ENCODE results near the gene SEMA5B.
A peak's percentile ranks its signal among the peaks of the same experiment; 100 is the strongest.

The SEMA5B gene

DNA sequence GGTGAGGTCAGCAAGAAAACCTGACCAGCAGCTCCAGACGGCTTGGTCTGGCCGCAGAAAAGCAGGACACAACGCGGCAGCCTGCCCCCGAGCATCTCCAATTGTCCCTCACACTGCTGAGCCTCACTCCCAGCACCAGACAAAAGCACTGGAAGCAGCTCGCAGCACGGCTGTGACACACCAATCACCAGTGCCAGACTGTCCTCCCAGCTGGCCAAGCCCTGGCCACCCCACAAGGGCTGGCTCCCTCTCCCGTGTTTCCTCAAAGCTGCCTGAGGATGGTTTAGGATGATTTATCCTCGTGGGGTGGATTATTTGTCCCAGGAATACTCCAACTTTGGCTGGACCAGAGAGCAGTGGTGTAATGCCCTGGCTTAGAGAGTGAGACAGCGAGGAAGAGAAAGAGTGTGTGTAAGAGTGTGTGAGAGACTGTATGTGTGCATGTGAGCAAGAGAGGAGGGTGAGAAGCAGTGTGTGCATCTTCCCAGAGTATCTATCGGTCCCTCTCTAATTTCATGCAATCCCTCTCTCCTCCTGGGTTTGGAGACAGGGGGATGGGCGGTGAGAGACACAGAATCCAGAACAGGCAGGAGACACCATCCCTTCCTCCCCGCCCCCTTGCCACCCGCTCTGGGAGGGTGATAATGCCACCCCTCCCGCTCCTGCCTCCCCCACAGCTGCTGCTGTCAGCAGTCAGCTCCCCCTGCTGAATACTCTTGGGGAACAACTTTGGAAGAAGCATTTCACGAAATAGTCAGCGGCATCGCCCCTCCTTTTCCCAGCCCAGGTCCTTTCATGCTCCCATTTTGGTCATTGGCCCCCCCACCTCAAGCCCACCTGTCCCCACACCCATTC is 34.2 kb downstream of the SEMA5B start:
- no peak for DNase-seq

- DNase-seq = no peak
Observed at GRCh38 chr3:122992676-122993075, 34.9 kb downstream of the SEMA5B start.

- DNase-seq = no peak
Observed at GRCh38 chr3:122992133-122992532, 35.4 kb downstream of the SEMA5B start.

- DNase-seq = no peak
Observed at GRCh38 chr3:122991236-122991985, 36.2 kb downstream of the SEMA5B start.

- DNase-seq = no peak
Observed at GRCh38 chr3:122989856-122990575, 37.5 kb downstream of the SEMA5B start.

- no peak for DNase-seq
Observed at GRCh38 chr3:122988508-122988907, 39.1 kb downstream of the SEMA5B start.

GRCh38 chr3:122987736-122988319 is 39.7 kb downstream of the SEMA5B start:
- DNase-seq = no peak

DNA sequence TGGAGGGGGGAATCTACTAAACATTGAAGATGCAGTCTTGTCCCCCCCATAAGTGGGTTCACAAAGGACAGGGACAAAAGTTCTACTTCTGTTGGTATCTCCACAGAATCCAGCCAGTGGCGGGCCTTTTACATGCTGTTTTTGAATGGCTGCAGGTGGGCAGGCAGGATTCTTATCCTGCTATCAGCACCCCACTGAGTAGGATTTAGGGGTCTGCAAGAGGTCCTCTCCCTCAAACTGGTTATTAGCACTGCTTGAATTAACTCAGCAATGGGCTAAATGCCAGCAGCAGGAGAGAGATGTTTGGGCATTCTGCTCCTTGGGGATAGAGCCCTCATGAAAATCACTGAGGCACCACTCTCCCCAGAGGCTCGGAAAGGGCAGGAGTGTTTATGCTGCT is 40.3 kb downstream of the SEMA5B start:
- DNase-seq = no peak

- DNase-seq = no peak
Observed at GRCh38 chr3:122986693-122987179, 40.8 kb downstream of the SEMA5B start.

- DNase-seq = no peak
Observed at GRCh38 chr3:122985539-122985938, 42.0 kb downstream of the SEMA5B start.

DNA sequence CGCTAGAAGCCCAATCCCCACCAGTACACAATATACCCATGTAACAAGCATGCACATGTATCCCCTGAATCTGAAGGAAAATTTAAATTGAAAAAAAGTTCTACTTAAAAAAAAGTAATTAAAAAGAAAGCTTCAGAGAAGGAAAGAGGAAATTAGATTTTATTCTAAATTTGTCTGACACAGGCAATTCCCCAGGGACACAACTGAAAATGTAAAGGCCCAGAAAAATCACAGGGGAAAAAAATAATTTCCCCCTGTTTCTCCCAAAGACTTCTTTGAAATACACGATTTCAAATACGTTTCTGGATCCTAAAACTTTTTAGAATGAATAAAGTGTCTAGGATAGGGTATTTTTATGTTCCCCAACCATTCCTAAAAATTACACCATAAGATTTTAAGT is 42.9 kb downstream of the SEMA5B start:
- DNase-seq = no peak

DNA sequence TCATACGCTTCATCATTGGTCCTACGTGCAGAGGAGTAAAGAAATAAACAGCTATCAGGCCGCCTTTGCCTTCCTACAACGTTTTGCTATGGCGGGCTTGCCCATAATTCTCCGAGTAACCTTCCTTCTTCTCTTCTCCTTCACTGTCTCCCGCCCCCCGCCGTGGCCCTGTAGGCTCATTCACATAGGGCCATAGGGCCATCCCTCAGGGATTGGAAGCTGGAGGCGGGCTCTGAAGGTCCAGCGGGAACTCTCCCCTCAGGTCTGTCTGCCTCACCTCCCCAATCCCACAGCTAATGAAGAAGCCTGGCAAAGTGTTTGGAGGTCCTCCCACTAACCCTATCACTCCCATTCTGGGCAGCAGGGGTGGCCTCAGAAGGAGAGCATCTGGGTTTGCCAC is 43.6 kb downstream of the SEMA5B start:
- DNase-seq = no peak

DNA sequence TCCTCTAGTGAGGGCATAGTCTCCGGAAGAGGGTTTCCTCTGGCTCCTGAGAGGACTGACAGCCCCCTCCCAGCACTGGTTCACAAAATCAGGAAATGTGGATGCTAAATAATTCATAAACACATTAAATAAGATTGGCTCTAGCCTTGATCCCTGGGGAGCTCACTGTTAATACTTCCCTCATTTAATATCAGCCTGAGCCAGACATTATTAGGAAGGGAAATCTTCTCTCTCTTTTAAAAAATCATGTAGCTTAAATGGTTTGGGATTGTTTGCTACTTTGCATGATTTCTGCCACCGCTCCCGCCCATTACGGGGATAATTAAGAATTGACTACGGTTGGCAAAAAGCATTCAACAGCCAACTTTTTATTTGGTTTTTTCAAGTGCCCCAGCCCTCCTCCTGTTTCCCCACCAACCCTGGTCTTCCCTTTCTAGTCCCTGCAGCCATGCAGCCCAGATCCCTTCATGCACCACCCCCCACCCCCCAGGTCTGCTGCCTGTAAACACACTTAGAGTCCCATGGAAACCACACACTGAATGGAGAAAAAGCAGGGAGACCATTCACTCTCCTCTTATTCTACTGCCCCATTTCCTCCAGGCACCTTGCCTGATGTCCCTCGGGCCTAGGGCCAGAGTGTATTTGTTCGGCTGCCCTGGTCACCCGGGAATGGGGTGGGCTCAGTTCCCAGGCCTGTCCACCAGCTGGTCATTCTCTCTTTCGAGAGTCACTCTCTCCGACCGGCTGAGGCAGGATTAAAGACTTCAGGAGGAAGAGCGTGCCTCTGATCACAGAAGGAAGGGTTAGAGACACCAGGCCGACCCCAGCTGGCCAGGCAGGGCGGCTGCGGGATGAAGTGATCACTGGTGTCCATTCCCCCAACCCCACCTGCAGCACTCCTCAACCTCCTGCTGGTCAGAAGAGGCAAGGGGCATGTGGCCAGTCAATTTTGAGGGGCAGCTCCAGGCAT is 45.1 kb downstream of the SEMA5B start:
- no peak for DNase-seq

GRCh38 chr3:122979211-122979610 is 48.4 kb downstream of the SEMA5B start:
- no peak for DNase-seq

- no peak for DNase-seq
Observed at GRCh38 chr3:122978569-122978968, 49.0 kb downstream of the SEMA5B start.

DNA sequence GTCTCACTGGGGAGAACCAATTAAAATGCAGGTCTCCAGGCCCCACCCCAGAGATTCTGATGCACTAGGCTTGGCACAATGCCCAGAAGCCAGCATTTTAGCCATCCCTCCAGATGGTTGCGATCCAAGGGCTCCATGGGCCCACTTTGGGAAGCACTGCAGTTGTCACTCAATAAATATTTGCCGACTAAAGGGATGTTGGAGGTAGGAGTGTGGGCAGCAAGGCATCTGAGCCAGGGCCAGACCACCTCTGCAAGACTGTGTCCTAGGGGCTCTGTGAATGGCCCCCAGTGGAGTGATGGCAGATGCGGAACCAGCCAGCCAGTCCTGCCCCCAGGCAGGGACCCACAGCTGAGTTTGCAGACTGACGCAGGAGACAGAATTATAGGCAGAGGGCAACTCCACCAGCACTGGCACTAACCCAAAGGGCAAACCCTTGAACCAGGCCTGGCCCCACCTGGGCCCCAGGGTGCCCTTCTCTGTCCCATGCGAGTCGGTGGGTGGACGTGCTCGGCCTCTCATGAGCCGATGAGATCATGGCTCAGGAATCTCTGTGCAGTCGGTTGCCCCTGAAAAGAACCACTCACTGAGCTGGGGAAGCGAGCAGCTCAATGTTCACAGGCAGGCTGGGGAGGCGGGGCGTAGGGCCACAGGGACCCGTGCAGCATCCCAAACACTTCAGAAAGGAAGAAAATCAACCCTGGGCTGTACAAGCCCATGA is 49.7 kb downstream of the SEMA5B start:
- DNase-seq = no peak

GRCh38 chr3:122975924-122976293 is 51.7 kb downstream of the SEMA5B start:
- DNase-seq = no peak

DNA sequence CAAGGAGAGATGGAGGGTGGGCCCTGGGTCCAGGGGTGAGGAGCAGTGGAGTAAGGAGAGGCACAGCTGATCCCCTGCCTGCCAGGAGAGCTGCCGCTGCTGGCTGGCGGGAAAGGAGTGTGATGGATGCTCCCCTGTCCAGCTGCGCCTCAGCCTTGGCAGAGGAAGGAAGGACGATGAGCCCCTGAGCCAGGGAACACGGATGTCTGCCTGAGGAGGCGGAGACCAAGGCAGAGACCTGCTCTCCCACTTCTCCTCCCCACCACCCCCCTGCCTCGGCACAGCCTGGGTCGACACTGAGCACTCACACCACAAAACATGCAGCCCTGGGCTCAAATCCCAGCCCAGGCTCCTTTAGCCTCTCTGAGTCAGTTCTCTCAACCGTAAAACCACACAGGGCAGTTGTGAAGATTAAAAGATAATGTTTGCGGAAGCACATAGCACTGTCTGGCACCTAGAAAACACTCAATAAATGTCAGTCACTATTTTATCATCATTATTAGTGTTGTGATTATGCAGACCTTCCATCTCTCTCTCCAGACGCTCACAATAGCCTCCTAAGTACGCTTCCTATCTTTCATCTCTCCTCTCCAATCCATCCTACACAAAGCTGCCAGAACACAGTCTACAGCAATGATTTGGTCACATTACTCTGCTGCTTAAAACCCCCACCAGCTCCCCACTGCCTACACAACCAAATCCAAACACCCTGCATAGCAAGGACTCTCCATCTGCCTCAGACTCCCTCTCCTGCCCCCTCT is 52.2 kb downstream of the SEMA5B start:
- DNase-seq = peak; percentile 56

- no peak for DNase-seq
Observed at GRCh38 chr3:122974764-122975162, 52.8 kb downstream of the SEMA5B start.

GRCh38 chr3:122973893-122974615 is 53.5 kb downstream of the SEMA5B start:
- DNase-seq = no peak

Measured in activated CD8-positive, alpha-beta memory T cell treated with anti-CD3 and anti-CD28 coated beads, Interleukin-2, amount 50 U/mL, for 48 hours (primary cell).